ENCODE measurements around the gene IPPK. TPM values are rescaled to one million over a fixed set of nuclear protein-coding genes. Genes with fewer than 3 reads are reported as not detected.

Gene IPPK
- polyA plus RNA-seq, 1 donor: 6.5 TPM

DNA sequence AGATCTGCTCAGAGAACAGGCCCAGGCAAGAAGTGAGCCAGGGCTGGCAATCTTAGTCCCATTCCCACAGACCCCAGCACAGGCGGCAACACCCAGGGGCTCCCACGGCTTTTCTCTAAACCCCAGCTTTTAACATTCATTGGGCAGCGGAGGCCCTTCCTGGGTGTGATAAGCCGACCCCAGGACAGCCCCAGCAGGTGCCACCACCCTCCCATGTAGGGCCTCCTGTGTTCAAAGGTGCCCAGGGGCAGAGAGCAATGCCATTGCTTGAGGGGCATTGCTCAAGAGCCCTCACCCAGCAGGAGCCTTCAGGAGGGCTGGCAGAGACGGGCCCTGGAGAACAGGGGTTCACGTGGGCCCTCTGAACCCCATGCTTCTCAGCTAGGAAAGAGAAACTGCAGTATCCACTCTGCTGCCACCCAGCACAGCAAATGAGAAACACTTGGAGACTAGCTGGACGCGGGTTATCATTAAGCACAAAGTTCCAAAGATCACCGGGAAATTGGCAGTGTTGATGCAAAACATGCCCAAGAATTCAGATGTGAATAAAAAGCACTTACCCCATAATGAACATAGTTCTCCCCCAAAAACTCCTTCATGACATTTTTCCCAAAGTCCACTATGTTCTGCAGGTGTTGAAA lies 13.9 kb downstream of the IPPK start:
- no peak for DNase-seq

- no peak for DNase-seq
Measured at GRCh38 chr9:92655366-92655765, 14.6 kb downstream of the IPPK start.

- no peak for DNase-seq
Measured at GRCh38 chr9:92654481-92655301, 15.2 kb downstream of the IPPK start.

- no peak for DNase-seq
Measured at GRCh38 chr9:92652461-92652860, 17.5 kb downstream of the IPPK start.

GRCh38 chr9:92650839-92651621 lies 18.9 kb downstream of the IPPK start:
- DNase-seq: no peak

DNA sequence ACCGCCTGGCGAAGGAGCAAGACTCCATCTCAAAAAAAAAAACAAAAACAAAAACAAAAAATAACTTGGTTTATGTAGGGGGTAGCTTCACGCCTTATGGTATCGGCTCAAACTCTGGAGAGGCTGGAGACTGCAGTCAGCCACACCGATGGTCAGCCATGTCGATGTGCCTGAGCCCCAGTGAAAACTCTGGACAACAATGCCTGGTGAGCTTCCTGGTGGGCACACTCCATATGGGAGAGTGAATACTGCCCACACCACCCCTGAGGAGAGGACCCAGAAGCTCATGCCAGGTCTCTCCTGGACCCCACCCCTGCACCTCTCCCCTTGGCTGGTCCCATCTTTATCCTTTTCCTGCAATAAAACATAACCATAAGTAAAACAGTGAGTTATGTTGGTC lies 19.6 kb downstream of the IPPK start:
- DNase-seq: no peak

DNA sequence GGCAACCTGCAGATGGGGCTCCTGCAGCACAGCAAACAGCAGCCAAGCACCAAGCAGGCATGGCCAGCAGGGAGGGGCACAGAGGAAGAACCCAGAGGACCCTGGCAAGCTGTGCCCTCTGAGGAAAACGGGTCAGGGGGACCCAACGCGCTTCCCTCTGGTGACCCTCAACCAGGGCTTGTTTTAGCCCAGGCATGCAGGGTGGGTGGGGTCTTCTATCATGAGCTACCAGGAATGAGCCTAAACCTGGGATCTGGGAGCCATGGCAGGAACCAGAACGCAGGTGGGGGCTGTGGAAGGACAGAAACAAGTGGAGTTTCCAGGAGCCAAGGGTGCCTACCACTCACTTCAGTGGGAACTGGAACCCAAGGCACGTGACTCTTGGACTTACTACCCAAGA lies 20.9 kb downstream of the IPPK start:
- no peak for DNase-seq

DNA sequence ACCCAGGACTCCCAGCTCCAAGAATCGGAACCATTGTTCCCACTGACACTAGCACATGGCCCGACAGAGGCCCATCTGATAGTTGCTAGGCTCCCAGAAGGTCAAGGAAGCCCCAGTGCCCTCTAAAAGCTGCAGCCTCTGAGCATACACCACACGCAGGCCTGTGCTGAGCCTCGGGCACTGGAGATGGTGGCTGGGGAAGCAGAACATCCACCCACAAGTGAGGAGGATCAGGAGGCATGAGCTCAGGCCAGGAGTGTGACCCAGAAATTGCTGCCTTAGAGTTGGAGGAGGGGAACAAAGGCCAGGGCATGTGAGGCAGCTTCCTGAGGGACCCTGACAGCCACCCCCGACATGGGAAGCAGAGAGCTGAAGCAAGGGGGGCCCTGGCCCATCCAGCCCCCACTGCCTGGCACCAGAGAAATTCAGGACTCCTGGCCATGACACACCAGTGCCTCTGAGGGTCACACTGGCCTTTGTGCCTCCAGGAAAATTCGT lies 21.4 kb downstream of the IPPK start:
- no peak for DNase-seq

DNA sequence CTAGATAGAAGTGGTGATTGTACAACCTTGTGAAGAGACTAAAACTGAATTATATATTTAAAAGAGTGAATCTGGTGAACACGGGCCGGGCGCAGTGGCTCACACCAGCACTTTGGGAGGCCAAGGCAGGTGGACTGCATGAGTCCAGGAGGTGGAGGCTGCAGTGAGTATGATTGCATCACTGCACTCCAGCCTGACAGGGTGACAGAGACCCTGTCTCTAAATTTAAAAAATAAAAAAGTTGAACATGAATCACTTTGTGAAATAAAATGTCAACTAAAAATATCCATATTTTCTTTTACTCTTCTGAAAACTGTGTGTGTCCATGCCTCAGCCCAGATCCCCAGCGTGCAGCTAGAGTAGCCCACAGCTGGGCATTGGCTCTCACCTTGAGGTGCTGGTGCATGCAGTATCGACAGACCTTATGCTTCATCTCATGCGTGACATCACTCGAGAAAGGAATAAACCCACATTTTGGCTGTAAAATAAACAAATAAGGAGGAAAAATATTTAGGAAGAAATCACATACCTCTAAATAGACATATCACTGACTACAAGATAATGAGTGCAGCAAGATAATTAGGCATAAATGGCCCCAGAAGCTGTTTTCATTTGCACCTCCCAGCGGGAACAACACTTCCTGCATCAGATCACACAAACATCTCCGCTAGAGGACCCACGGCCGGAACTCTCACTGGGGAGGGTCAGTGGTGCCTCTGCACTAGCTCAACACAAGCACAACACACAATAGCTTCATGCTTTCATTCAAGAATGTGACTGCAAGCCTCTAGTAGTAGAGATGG lies 22.1 kb downstream of the IPPK start:
- DNase-seq: no peak

- no peak for DNase-seq
Measured at GRCh38 chr9:92645041-92645440, 24.9 kb downstream of the IPPK start.

DNA sequence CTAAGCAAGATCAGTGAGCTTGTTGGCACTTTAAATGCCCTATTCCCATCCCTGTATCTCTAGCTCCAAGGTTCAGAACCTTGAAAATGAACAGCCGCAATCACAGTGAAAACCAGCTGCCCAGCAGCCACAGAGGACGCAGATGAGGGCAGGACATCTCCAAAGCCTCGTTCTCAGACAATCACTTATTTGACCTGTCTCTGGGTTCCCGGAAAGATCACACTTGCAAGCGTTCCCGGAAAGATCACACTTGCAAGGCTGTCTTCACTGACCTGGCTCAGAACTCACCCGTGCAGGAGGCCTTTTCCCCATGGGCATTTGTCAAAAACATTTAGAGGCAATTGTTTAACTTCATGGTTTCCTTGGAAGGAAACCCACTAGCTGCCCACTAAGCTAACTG lies 25.7 kb downstream of the IPPK start:
- no peak for DNase-seq

GRCh38 chr9:92642564-92642963 lies 27.4 kb downstream of the IPPK start:
- DNase-seq: no peak

DNA sequence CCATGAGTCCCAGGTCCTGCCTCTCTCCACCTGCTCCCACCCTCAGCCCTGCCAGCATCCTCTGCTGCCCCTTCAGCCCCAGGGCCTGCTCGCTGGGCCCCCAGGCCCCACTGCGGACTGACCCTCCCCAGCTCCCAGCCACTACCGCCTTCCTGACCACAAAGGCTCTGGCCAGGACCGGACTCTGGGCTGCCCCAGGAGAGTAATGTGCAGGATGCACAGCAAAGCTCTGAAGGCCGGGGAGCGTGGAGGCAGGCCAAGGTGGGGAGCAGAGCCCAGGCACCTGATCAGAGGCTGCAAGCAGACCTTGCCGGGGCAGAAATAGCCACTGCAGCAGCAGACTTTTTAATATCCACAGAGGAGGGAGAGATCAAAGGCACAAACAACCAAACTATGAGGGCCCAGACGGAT lies 27.9 kb downstream of the IPPK start:
- no peak for DNase-seq

DNA sequence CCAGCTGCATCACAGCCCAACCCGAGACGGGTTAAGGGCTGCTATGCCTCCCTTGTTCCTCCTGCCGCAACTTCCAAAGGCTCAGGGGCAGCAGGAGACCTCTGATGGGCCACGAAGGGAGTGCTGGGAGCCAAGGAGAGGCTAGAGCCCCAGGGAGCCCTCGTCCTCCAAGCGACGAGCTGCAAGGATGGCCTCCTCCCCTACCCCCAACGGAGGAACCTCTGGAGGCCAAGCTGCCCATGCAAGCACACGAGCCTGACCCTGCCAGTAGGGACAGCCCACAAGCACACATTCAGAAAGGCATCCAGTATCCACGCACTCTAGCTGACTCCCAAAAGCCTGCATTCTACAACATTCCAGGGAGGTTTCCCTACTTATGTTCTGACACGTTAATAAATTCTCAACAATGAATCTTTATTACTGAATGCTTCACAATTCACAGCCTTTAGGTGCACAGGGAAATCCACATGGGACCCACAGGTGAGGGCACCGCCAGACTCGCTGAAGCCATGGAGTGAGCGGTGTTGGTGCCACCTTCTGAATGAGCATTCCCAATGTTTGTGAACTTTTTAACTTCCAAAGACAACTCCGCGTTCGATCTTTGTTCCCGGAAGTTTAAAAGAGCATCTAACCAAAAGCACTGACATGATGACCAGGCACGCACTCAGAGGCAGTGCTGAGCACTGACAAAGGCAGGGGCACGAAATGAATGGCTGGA lies 28.7 kb downstream of the IPPK start:
- DNase-seq: no peak

- no peak for DNase-seq
Measured at GRCh38 chr9:92640398-92641091, 29.4 kb downstream of the IPPK start.

DNA sequence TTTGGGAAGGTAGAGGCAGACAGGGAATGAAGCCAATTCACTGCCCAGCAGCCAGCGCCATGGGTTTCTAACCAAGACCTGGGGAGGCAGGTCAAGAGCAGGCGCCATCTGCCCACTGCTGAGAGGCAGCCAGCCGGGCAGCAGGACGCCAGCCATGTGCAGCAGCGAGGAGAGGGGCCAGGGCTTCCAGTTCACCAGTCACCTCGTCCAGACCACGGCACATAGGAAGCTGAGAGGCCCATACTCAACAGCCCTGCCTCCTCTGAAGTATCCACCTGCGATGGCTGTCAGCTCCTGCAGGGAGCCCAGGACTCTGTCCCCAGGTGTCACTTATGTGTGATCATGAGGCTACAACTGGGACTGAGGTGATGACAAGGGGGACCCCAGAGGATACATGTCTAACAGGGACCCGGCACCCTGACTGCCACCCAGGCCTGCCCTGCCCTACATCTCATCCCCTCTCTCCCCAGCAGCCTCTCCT lies 30.1 kb downstream of the IPPK start:
- no peak for DNase-seq

DNA sequence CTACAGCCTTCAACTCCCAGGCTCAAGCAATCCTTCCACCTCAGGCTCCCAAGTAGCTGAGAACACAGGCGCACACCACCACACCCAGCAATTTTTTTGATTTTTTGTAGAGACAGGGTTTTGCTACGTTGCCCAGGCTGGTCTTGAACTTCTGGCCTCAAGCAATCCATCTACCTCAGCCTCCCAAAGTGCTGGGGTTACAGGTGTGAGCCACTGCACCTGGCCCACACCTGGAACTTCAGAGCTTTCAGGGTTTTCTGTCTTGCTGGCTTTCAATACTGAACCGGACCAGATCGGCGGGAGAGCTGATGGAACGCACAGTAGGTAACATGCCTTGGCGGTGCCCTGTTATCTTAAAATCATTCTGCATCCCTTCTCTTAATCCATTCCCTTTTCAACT lies 30.8 kb downstream of the IPPK start:
- no peak for DNase-seq

DNA sequence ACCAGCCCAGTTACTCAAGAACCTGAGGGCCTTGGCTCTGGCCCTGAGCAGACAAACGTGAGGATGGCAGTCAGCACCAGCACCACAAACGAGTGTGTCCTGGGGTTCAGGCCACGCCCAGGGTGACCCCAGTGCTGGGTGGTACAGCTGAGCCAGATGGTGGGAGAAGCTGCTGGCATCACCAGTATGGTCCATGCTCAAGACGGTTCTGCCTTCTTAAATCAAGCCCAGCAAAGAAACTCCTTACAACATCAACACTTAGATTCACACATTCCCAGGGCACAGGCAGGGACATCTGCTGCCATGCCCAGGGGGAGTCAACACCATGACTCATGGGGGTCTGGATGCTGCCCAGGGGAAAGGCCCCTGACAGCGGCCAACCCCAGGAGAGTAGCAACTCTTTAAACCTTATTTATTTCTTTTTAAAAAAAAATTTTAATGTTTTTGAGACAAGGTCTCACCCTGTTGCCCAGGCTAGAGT lies 31.3 kb downstream of the IPPK start:
- DNase-seq: no peak

- no peak for DNase-seq
Measured at GRCh38 chr9:92637886-92638620, 31.9 kb downstream of the IPPK start.

GRCh38 chr9:92637326-92637725 lies 32.6 kb downstream of the IPPK start:
- no peak for DNase-seq

Data from hindlimb muscle (tissue), 1 donor.